RWPE1 (cell line): ENCODE results near the gene PTPN4.

Experiments
- CTCF ChIA-PET: fragments of 350-600 bp; sonication (Branson Sonifier 250); formaldehyde crosslinking; extraction: SDS; loops from one replicate; lab custom pipeline; 2021; lab: Yijun Ruan, JAX
- POLR2A ChIA-PET: fragments of 400-600 bp; formaldehyde crosslinking; extraction: SDS; loops from one replicate; lab custom pipeline; 2020; ENCODE audit warnings: antibody characterized with exemption; ENCODE audit not compliant: low non-redundant PET; lab: Yijun Ruan, JAX
- DNase-seq: peaks from one replicate; pipeline ENCODE4 v3.0.0; 2012; ENCODE audit warnings: low spot score
- H3K27ac ChIP-seq: fragments of 450-650 bp; 2 replicates; pipeline ENCODE4 v1.5.1; 2017
- TF ChIP-seq, protein P1 (sequence below): fragments of 450-650 bp; conservative IDR thresholded peaks from 2 replicates; pipeline ENCODE4 v1.5.1; 2017; ENCODE audit warnings: low read depth, mild to moderate bottlenecking

PTPN4 gene

DNA sequence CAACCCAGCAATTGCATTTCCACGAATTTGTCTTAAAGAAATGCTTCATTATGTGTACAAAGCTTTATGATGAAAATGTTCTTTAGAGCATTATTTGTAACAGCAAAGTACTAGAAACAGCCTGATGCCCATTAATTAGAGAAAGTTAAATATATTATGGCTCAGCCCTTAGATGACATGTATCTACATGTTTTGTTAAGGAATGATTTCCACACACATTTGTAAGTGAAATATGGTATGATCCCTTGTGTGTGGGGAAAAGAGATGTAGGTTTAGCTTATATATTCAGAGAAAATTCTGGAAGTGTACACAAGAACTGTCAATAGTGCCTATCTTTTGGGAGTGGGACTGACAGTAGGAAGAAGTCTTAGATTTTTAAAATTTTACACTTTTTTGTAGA is 3.8 kb upstream of the PTPN4 start:
- ChIA-PET CTCF (interaction anchor here (0.7 kb wide), 1 partner anchor 14 kb away, joined by 6 read pairs; no protein-coding TSS in a partner anchor), POLR2A (no interaction called here)
- TF ChIP-seq, protein P1, sequence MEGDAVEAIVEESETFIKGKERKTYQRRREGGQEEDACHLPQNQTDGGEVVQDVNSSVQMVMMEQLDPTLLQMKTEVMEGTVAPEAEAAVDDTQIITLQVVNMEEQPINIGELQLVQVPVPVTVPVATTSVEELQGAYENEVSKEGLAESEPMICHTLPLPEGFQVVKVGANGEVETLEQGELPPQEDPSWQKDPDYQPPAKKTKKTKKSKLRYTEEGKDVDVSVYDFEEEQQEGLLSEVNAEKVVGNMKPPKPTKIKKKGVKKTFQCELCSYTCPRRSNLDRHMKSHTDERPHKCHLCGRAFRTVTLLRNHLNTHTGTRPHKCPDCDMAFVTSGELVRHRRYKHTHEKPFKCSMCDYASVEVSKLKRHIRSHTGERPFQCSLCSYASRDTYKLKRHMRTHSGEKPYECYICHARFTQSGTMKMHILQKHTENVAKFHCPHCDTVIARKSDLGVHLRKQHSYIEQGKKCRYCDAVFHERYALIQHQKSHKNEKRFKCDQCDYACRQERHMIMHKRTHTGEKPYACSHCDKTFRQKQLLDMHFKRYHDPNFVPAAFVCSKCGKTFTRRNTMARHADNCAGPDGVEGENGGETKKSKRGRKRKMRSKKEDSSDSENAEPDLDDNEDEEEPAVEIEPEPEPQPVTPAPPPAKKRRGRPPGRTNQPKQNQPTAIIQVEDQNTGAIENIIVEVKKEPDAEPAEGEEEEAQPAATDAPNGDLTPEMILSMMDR, result no peak
- no peak overlapping the region for H3K27ac ChIP-seq
- no peak for DNase-seq

- DNase-seq, result peak; percentile 59
- ChIA-PET POLR2A (no interaction called here), CTCF (interaction anchor here (0.6 kb wide), 1 partner anchor 22 kb away, joined by 3 read pairs; no protein-coding TSS in a partner anchor)
- TF ChIP-seq, protein P1, result no peak
- peak overlapping the region; percentile 72 for H3K27ac ChIP-seq
Observed at GRCh38 chr2:119756837-119757236, 2.9 kb upstream of the PTPN4 start.

- ChIA-PET CTCF (no interaction called here), POLR2A (interaction anchor here (0.7 kb wide), 1 partner anchor 971 kb away, joined by 3 read pairs; no protein-coding TSS in a partner anchor)
- peak overlapping the region; percentile 96 for H3K27ac ChIP-seq
- TF ChIP-seq, protein P1, result no peak
- no peak for DNase-seq
Observed at GRCh38 chr2:119758881-119759450, 756 bp upstream of the PTPN4 start.

- DNase-seq, result peak; percentile 33
- peak overlapping the region; percentile 96 for H3K27ac ChIP-seq
- CTCF ChIA-PET, result interaction anchor here (0.6 kb wide), 2 partner anchors 20 to 30 kb away, joined by 3 to 4 read pairs; no protein-coding TSS in a partner anchor
- POLR2A ChIA-PET, result no interaction called here
- TF ChIP-seq, protein P1, result no peak
Observed at GRCh38 chr2:119760237-119760955, 674 bp downstream of the PTPN4 start.

DNA sequence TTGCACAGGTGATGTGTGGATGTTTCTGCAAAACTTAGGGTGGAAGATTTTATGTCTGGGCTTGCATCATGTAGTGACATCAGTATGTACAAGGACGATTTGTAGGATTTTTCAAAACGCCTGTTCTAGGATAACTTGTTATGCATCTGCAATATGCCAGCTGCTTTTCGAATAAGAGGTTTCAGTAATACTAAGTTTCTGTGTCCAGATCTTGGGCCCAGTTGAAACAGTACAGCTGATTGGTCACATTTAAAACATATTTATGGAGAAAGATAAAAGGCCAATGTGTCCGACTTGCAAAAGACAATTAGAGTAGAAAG is 1.2 kb downstream of the PTPN4 start:
- POLR2A ChIA-PET, result no interaction called here
- no peak for DNase-seq
- TF ChIP-seq, protein P1, result no peak
- CTCF ChIA-PET, result interaction anchor here (0.6 kb wide), 2 partner anchors 20 to 30 kb away, joined by 3 to 4 read pairs; no protein-coding TSS in a partner anchor
- no peak overlapping the region for H3K27ac ChIP-seq

DNA sequence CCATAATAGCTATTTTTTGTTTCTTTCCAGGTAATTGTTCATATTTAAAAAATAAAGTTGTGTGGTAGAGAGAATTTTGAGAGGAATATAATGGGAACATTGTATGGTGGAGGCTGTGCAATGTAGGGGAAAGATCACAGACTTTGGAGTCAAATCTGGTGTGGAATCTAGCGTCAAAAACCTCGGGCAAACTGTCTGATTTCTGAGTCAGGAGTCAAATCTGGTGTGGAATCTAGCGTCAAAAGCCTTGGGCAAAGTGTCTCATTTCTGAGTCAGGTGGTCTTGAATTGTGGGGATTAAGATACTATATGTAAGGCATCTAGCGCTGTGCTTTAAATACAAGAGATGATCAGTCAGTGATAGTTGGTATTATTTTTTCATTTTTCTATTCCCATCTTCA is 5.1 kb downstream of the PTPN4 start:
- TF ChIP-seq, protein P1, result no peak
- H3K27ac ChIP-seq, result no peak overlapping the region
- no peak for DNase-seq
- CTCF ChIA-PET, result no interaction called here
- POLR2A ChIA-PET, result no interaction called here
